Aorta (tissue), 5 donors: Measurements from ENCODE around the gene PRKAB2. TPM values are rescaled to one million over a fixed set of nuclear protein-coding genes. Genes with fewer than 3 reads are reported as not detected.
"Not testable (repeated sequence)": the region's sequence is repeated elsewhere in the genome, so short reads cannot be mapped to it uniquely, and the experiment has no call there.

ENCODE experiments used
- ATAC-seq: fragments of 200-7000 bp; cut with Tn5 transposase; one replicate; pipeline ENCODE4 v1.9.1; 2022; ENCODE audit warnings: moderate library complexity; ENCODE audit not compliant: low FRiP score
- DNase-seq, 2 donors: peaks; one replicate each; pipeline ENCODE4 v3.0.0-alpha.2; 2020
- H3K27ac ChIP-seq, 2 donors: one replicate each; pipeline ENCODE4 v1.5.1; 2013; ENCODE audit warnings: low read length in 2 of 2, mild to moderate bottlenecking in 2 of 2, moderate library complexity in 2 of 2, control low read depth in 1 of 2, inconsistent platforms in 1 of 2, low read depth in 1 of 2
- H3K27me3 ChIP-seq, 2 donors: one replicate each; pipeline ENCODE4 v1.6.1; 2013; ENCODE audit warnings: control low read depth in 1 of 2, low read length in 1 of 2, mild to moderate bottlenecking in 1 of 2, moderate library complexity in 1 of 2; ENCODE audit not compliant: insufficient read depth in 2 of 2, control insufficient read depth in 1 of 2
- H3K36me3 ChIP-seq, 2 donors: one replicate each; pipeline ENCODE4 v1.6.1; 2013; ENCODE audit warnings: control low read depth in 1 of 2, low read length in 1 of 2, mild to moderate bottlenecking in 1 of 2; ENCODE audit not compliant: insufficient read depth in 2 of 2, control insufficient read depth in 1 of 2
- H3K4me1 ChIP-seq, 2 donors: one replicate each; pipeline ENCODE4 v1.6.1; 2013; ENCODE audit warnings: low read length in 2 of 2, control low read depth in 1 of 2, mild to moderate bottlenecking in 1 of 2, moderate library complexity in 1 of 2; ENCODE audit not compliant: insufficient read depth in 2 of 2, control insufficient read depth in 1 of 2
- H3K4me3 ChIP-seq, 2 donors: one replicate each; pipeline ENCODE4 v1.5.1; 2013; ENCODE audit warnings: low read length in 2 of 2, control low read depth in 1 of 2, mild to moderate bottlenecking in 1 of 2
- H3K9me3 ChIP-seq: one replicate; pipeline ENCODE4 v1.6.1; 2013; ENCODE audit warnings: mild to moderate bottlenecking, low read length; ENCODE audit not compliant: control insufficient read depth
- WGBS, 2 donors: extraction: QIAGEN DNeasy Blood & Tissue Kit; methylation state at CpG; one replicate each; pipeline ENCODE4 v1.1.7; 2013; 5-methylcytosine and 5-hydroxymethylcytosine counted together
- intact Hi-C, 2 donors: fragments of 100-400 bp; cut with DNase I; formaldehyde crosslinking; loops; one replicate each; pipeline versions ENCODE4 v1.14.2 to v1.15.0; 2022
- polyA plus RNA-seq, 2 donors: library from polyadenylated mRNA; stranded (reverse); fragments of 200-250 nt; gene quantifications; one replicate each; pipeline ENCODE4 v1.2.3, GENCODE V29; 2013
- total RNA-seq, 2 donors: library from RNA; stranded (reverse); fragmentation: NEBNext Ultra II Directional; extraction: Animal tissue kit (Norgen Biotek cat#: 25700); gene quantifications; one replicate each; pipeline ENCODE4 v1.2.1, GENCODE V29; 2021
- donor health status: healthy with polysubstance abuse.
- donor health status: Bipolar disorder and iron deficiency.
- donor health status: DM: no; HTN: no; CAD: no.
- donor health status: DM: no; HTN: no; CAD: no.
- donor health status: DM: yes; HTN: yes; CAD: no.

The PRKAB2 gene
- total and polyA plus RNA-seq, 4 donors = 13.9 to 21.1 (median 18.4) TPM

- H3K27me3 ChIP-seq = no peaks in the 10 kb centered on the region
- no peak overlapping the region for H3K27ac ChIP-seq
- 49 to 62% methylated on average over 4 of the region's 4 CpGs for WGBS, 2 donors
- H3K9me3 ChIP-seq = no peaks in the 10 kb centered on the region
- intact Hi-C loops = no loop called here
- H3K36me3 ChIP-seq = no peaks in the 10 kb centered on the region
- no peak overlapping the region for H3K4me3 ChIP-seq
- ATAC-seq = no peak
- no peaks in the 10 kb centered on the region for H3K4me1 ChIP-seq
- DNase-seq = no peak
These were observed 62.5 kb downstream of the PRKAB2 start for GRCh38 chr1:147109762-147110161.

- DNase-seq (no peak), ATAC-seq (no peak)
- Histone ChIP-seq H3K27ac (no peak overlapping the region), H3K27me3 (no peaks in the 10 kb centered on the region), H3K4me3 (no peak overlapping the region), H3K4me1 (no peaks in the 10 kb centered on the region), H3K36me3 (no peaks in the 10 kb centered on the region), H3K9me3 (no peaks in the 10 kb centered on the region)
- intact Hi-C loops = no loop called here
- 92% methylated on average over 1 of the region's 1 CpG for WGBS, 2 donors
These were observed 63.2 kb downstream of the PRKAB2 start for GRCh38 chr1:147109041-147109440.

- H3K4me1 ChIP-seq, H3K27me3 ChIP-seq, H3K9me3 ChIP-seq, H3K36me3 ChIP-seq, intact Hi-C loops, DNase-seq, ATAC-seq, H3K27ac ChIP-seq, H3K4me3 ChIP-seq: not testable (repeated sequence)
- WGBS, 2 donors = 77 to 79% methylated on average over 9 of the region's 9 CpGs
These were observed 65.8 kb downstream of the PRKAB2 start for GRCh38 chr1:147106407-147106881.

GRCh38 chr1:147105909-147106308 lies 66.4 kb downstream of the PRKAB2 start:
- Histone ChIP-seq H3K4me3 (no peak overlapping the region), H3K9me3 (no peaks in the 10 kb centered on the region), H3K27me3 (no peaks in the 10 kb centered on the region), H3K27ac (no peak overlapping the region), H3K36me3 (no peaks in the 10 kb centered on the region), H3K4me1 (no peaks in the 10 kb centered on the region)
- DNase-seq (no peak), ATAC-seq (no peak)
- intact Hi-C loops = no loop called here
- 81 to 83% methylated on average over 8 of the region's 8 CpGs for WGBS, 2 donors

Other genes starting within 250 kb of the PRKAB2 start
- gene NBPF12, start 234.1 kb downstream of the PRKAB2 start, total RNA-seq = 10 to 100 TPM; 14.1 to 16.9 TPM
- gene NBPF12, start 234.1 kb downstream of the PRKAB2 start, polyA plus RNA-seq = 1 to 10 TPM; 3.4 to 7.7 TPM
- gene FMO5, start 52.9 kb upstream of the PRKAB2 start, total RNA-seq = 1 to 10 TPM; 2.9 to 5.8 TPM
- 10 to 100 TPM in 1 of 2 donors, 1 to 10 TPM in 1; 8.6 to 20.3 TPM for gene FMO5, start 52.9 kb upstream of the PRKAB2 start, polyA plus RNA-seq
- 10 to 100 TPM; 61.7 to 74.2 TPM for gene CHD1L, start 70.2 kb upstream of the PRKAB2 start, total RNA-seq
- 10 to 100 TPM; 17.4 to 21.1 TPM for gene CHD1L, start 70.2 kb upstream of the PRKAB2 start, polyA plus RNA-seq